ENCODE results near the gene DGCR2. TPM values are rescaled to one million over a fixed set of nuclear protein-coding genes. Genes with fewer than 3 reads are reported as not detected.

DGCR2 gene
- total RNA-seq, 4 donors from 2014 or later = 29.5 to 62.4 (median 30.5) TPM

- DNase-seq (ENCODE audit: low spot score) (no peak), ATAC-seq (ENCODE audit: low FRiP score) (no peak)
- TF ChIP-seq, protein P1, sequence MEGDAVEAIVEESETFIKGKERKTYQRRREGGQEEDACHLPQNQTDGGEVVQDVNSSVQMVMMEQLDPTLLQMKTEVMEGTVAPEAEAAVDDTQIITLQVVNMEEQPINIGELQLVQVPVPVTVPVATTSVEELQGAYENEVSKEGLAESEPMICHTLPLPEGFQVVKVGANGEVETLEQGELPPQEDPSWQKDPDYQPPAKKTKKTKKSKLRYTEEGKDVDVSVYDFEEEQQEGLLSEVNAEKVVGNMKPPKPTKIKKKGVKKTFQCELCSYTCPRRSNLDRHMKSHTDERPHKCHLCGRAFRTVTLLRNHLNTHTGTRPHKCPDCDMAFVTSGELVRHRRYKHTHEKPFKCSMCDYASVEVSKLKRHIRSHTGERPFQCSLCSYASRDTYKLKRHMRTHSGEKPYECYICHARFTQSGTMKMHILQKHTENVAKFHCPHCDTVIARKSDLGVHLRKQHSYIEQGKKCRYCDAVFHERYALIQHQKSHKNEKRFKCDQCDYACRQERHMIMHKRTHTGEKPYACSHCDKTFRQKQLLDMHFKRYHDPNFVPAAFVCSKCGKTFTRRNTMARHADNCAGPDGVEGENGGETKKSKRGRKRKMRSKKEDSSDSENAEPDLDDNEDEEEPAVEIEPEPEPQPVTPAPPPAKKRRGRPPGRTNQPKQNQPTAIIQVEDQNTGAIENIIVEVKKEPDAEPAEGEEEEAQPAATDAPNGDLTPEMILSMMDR (IDR thresholded peaks at IDR 0.05) = no peak
These were observed 8.9 kb upstream of the DGCR2 start, which contains the start of gene TSSK2 for GRCh38 chr22:19130959-19131684. Gene TSSK2, plus strand, starts transcription at chr22:19131308. Its CDS starts 92 bp downstream, at chr22:19131400.

DNA sequence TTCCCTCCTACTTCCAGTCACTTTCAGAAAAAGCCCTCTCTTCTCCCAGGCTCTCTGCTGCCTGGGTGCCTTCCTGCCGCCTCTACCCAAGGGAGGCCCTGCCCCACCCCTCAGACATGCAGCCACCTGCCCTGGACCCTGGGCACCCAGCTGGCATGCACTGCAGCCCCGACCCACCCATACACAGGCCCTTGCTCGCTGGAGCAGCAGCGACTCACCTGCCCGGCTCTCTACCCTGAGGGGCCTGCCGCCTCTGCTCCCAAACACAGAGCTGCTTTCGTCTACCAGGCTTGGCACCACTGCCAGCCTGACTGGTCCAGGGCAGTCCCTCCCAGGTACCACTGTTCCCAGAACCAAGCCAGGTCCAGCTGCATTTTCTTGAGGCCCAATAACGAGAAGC is 7.7 kb upstream of the DGCR2 start:
- ATAC-seq (ENCODE audit: low FRiP score) = no peak
- TF ChIP-seq, protein P1 (IDR thresholded peaks at IDR 0.05) = no peak
- DNase-seq (ENCODE audit: low spot score) = no peak

- TF ChIP-seq, protein P1 (IDR thresholded peaks at IDR 0.05) = no peak
- ATAC-seq (ENCODE audit: low FRiP score) (no peak), DNase-seq (ENCODE audit: low spot score) (no peak)
These were observed 6.9 kb upstream of the DGCR2 start for GRCh38 chr22:19128946-19129727.

- DNase-seq (ENCODE audit: low spot score) (no peak), ATAC-seq (ENCODE audit: low FRiP score) (no peak)
- TF ChIP-seq, protein P1 (IDR thresholded peaks at IDR 0.05) = no peak
These were observed 5.8 kb upstream of the DGCR2 start for GRCh38 chr22:19128009-19128401.

DNA sequence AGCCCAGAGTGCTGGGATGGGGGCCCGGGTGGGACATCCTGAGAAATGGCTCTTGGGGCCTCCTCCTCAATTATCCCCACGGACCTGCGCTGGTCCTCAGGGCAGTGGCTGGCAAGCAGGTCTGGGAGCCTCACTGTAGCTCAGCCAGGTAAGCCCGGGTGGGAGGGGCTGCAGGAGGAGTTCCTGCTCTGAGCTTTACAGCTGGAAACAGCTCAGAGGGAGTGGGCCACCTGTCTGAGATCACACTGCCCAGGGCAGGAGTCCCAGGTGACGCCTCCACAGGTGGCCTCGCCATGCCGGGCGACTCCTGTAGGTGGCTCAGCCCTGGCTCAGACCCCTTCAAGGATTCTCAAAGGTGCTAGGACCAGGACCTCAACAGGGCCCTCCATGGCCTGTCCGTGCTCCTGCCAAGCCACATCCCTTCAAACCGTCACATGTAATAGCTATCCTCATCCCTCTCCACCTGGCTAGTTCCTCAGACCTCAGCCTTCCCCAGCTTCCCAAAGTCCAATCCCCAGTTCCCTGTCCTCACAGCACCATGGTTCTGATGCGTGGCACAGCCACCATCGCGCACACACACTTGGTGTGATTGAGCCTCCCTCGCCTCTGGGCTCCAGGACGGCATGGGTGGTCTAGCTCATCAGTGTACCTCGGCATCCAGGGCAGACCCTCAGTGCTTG is 5.3 kb upstream of the DGCR2 start:
- no peak for ATAC-seq (ENCODE audit: low FRiP score)
- TF ChIP-seq, protein P1 (IDR thresholded peaks at IDR 0.05) = no peak
- no peak for DNase-seq (ENCODE audit: low spot score)

GRCh38 chr22:19126309-19127273 is 4.4 kb upstream of the DGCR2 start:
- DNase-seq (ENCODE audit: low spot score) (no peak), ATAC-seq (ENCODE audit: low FRiP score) (no peak)
- TF ChIP-seq, protein P1 (IDR thresholded peaks at IDR 0.05) = no peak

Data from omental fat pad (tissue), 4 donors.